K562 (cell line): ENCODE data around the gene TAS2R41. TPM values are rescaled to one million over a fixed set of nuclear protein-coding genes. Genes with fewer than 3 reads are reported as not detected.

Source experiments
- polyA plus RNA-seq, 8 experiments: library from polyadenylated mRNA; depleted of rRNA in 4 of 8; stranded (reverse) in 5 of 8; unstranded in 3 of 8; fragments of >200 nt; fragmentation: Nextera tagmentation in 2 of 8; fragmentation: Illumina TruSeq in 1 of 8; extraction: Ambion mirVana in 2 of 8; extraction: Trizol in 1 of 8; gene quantifications; 2 replicates each; pipeline versions ENCODE4 v1.2.1 to v1.2.3, GENCODE V29; 2011 to 2014; ENCODE audit warnings: inconsistent platforms in 1 of 8, missing spikeins in 1 of 8
- total RNA-seq, 7 experiments: library from RNA; depleted of rRNA in 6 of 7; stranded (reverse); fragments of >200 nt in 6 of 7; fragmentation: Illumina TruSeq in 2 of 7; extraction: Trizol in 2 of 7; gene quantifications; 2 replicates each; pipeline versions ENCODE4 v1.2.1 to v1.2.3, GENCODE V29; 2011 to 2021; ENCODE audit warnings: low replicate concordance in 1 of 7
- TF ChIP-seq, protein P1 (sequence below), 2 experiments: fragments of 450-650 bp; formaldehyde crosslinking in 1 of 2; IDR thresholded peaks; 2 replicates each; pipeline versions ENCODE4 v1.4.0 to v1.6.1; 2014 to 2020; ENCODE audit warnings: mild to moderate bottlenecking in 2 of 2, borderline replicate concordance in 1 of 2, low read depth in 1 of 2

The TAS2R41 gene
- total and polyA plus RNA-seq, 9 of the 15 experiments (the other 6 are each of a cell fraction or from before 2014, with no cell fraction given) = not detected

DNA sequence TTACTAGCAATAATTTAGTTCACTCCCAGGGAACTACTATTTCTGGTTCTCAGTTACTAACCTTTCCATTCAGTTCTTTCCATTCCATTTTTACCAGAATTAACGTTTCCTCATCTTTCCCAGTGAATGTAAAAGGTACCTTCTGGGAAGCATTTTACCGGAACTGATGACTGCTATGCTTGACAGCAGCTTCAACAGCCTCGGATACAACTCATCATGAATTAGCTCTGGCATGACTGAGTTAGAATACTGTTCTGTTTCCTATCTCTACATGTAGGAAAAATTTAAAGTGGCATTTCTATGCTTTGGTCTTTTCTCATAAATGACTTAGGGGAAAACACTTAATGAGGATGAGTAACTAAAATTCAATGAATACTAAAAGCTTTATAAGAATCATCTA lies 18.6 kb downstream of the TAS2R41 start (continued):
- TF ChIP-seq, protein P1, sequence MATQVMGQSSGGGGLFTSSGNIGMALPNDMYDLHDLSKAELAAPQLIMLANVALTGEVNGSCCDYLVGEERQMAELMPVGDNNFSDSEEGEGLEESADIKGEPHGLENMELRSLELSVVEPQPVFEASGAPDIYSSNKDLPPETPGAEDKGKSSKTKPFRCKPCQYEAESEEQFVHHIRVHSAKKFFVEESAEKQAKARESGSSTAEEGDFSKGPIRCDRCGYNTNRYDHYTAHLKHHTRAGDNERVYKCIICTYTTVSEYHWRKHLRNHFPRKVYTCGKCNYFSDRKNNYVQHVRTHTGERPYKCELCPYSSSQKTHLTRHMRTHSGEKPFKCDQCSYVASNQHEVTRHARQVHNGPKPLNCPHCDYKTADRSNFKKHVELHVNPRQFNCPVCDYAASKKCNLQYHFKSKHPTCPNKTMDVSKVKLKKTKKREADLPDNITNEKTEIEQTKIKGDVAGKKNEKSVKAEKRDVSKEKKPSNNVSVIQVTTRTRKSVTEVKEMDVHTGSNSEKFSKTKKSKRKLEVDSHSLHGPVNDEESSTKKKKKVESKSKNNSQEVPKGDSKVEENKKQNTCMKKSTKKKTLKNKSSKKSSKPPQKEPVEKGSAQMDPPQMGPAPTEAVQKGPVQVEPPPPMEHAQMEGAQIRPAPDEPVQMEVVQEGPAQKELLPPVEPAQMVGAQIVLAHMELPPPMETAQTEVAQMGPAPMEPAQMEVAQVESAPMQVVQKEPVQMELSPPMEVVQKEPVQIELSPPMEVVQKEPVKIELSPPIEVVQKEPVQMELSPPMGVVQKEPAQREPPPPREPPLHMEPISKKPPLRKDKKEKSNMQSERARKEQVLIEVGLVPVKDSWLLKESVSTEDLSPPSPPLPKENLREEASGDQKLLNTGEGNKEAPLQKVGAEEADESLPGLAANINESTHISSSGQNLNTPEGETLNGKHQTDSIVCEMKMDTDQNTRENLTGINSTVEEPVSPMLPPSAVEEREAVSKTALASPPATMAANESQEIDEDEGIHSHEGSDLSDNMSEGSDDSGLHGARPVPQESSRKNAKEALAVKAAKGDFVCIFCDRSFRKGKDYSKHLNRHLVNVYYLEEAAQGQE (IDR thresholded peaks at IDR 0.05; ENCODE audit: borderline replicate concordance) = no peak
- TF ChIP-seq, protein P1 (CRISPR knock-in tag; IDR thresholded peaks at IDR 0.05; ENCODE audit: low read depth) = no peak
- TF ChIP-seq, all 486 proteins: peak for 0
